DLD1 (cell line): Measurements from ENCODE around the gene INPP4A.
"Not testable (repeated sequence)": the region's sequence is repeated elsewhere in the genome, so short reads cannot be mapped to it uniquely, and the experiment has no call there.

Source experiments
- in situ Hi-C: cut with HindIII; loops from 2 replicates; pipeline ENCODE4 v1.10.0; 2017; ENCODE audit warnings: low sequenced_read_pairs

The INPP4A gene

GRCh38 chr2:98435670-98436069 is 9.0 kb upstream of the INPP4A start:
- in situ Hi-C loops: not testable (repeated sequence)

GRCh38 chr2:98436734-98437133 is 7.9 kb upstream of the INPP4A start:
- in situ Hi-C loops: no loop called here

GRCh38 chr2:98438190-98439133 is 6.2 kb upstream of the INPP4A start:
- in situ Hi-C loops: no loop called here

- in situ Hi-C loops: no loop called here
Observed at GRCh38 chr2:98441706-98442450, 2.8 kb upstream of the INPP4A start.

GRCh38 chr2:98442488-98442887 is 2.2 kb upstream of the INPP4A start:
- in situ Hi-C loops: no loop called here

GRCh38 chr2:98445177-98445682 is 572 bp downstream of the INPP4A start:
- in situ Hi-C loops: no loop called here

GRCh38 chr2:98445683-98446581 is 1.3 kb downstream of the INPP4A start:
- in situ Hi-C loops: no loop called here

GRCh38 chr2:98446850-98447249 is 2.2 kb downstream of the INPP4A start:
- in situ Hi-C loops: no loop called here

- in situ Hi-C loops: no loop called here
Observed at GRCh38 chr2:98448441-98449145, 3.9 kb downstream of the INPP4A start.

- in situ Hi-C loops: no loop called here
Observed at GRCh38 chr2:98452396-98453027, 7.9 kb downstream of the INPP4A start.

GRCh38 chr2:98453083-98453482 is 8.4 kb downstream of the INPP4A start:
- in situ Hi-C loops: no loop called here

- in situ Hi-C loops: no loop called here
Observed at GRCh38 chr2:98453531-98453930, 8.9 kb downstream of the INPP4A start.

- in situ Hi-C loops: no loop called here
Observed at GRCh38 chr2:98454073-98454472, 9.4 kb downstream of the INPP4A start.

- in situ Hi-C loops: no loop called here
Observed at GRCh38 chr2:98454500-98455235, 10.0 kb downstream of the INPP4A start.

GRCh38 chr2:98455494-98455976 is 10.9 kb downstream of the INPP4A start:
- in situ Hi-C loops: no loop called here

- in situ Hi-C loops: no loop called here
Observed at GRCh38 chr2:98457045-98457696, 12.5 kb downstream of the INPP4A start.

- in situ Hi-C loops: no loop called here
Observed at GRCh38 chr2:98458207-98458606, 13.5 kb downstream of the INPP4A start.

- in situ Hi-C loops: no loop called here
Observed at GRCh38 chr2:98458667-98459380, 14.2 kb downstream of the INPP4A start.
